ENCODE measurements around the gene MCUB.

- TF ChIP-seq CTCF (IDR thresholded peaks at IDR 0.05 in 2 of 3, conservative IDR thresholded peaks at IDR 0.05 in 1 of 3; ENCODE audit: borderline replicate concordance in 1 of 3, insufficient read depth in 1 of 3, low read depth in 2 of 3, low read length in 2 of 3) (no peak), EZH2phosphoT487 (IDR thresholded peaks at IDR 0.05; ENCODE audit: borderline replicate concordance) (no peak), SRF (IDR thresholded peaks at IDR 0.05; ENCODE audit: low read depth) (no peak), POLR2AphosphoS5 (IDR thresholded peaks at IDR 0.05; ENCODE audit: low read depth, low read length) (no peak), POLR2A (IDR thresholded peaks at IDR 0.05; ENCODE audit: borderline replicate concordance, extremely low read depth, insufficient read depth, insufficient read length) (no peak), YY1 (IDR thresholded peaks at IDR 0.05; ENCODE audit: extremely low read depth, insufficient replicate concordance, low read depth, low read length) (no peak), ATF3 (IDR thresholded peaks at IDR 0.05) (no peak), EZH2 (IDR thresholded peaks at IDR 0.05) (no peak)
These were observed 116.8 kb downstream of the MCUB start for GRCh38 chr4:109676886-109677285.
